Muscle of back (tissue), 11 donors: ENCODE measurements around the gene FAM118A. TPM values are rescaled to one million over a fixed set of nuclear protein-coding genes. Genes with fewer than 3 reads are reported as not detected.
"Not testable (repeated sequence)": the region's sequence is repeated elsewhere in the genome, so short reads cannot be mapped to it uniquely, and the experiment has no call there.

Source experiments
- DNase-seq, 3 donors: peaks; one replicate each; pipeline versions ENCODE4 v3.0.0 to v3.0.0-alpha.2; 2013
- polyA plus RNA-seq, 10 donors: library from polyadenylated mRNA; unstranded; fragments of 120-200 nt; gene quantifications; one replicate each; pipeline ENCODE4 v1.2.1, GENCODE V29; 2013; ENCODE audit not compliant: insufficient read length in 10 of 10

FAM118A gene
- polyA plus RNA-seq, 10 donors: 9.2 to 80.0 (median 18.7) TPM

DNA sequence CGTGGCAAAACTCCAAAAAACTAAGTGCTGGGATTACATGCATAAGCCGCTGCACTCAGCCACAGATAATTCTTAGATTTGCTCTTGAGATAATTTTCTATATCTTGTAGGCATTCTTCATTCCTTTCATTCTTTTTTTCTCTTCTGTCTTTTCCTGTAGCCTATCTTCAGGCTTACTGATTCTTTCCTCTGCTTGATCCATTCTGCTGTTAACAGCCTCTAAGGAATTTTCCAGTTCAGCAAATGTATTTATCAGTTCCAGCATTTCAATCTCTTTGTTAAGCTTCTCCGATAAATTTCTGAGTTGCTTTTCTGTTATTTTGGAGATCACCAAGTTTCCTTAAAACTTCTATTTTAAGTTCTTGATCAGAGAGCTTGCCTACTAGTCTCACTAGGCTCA lies 57.0 kb downstream of the FAM118A start:
- no peak for DNase-seq

DNA sequence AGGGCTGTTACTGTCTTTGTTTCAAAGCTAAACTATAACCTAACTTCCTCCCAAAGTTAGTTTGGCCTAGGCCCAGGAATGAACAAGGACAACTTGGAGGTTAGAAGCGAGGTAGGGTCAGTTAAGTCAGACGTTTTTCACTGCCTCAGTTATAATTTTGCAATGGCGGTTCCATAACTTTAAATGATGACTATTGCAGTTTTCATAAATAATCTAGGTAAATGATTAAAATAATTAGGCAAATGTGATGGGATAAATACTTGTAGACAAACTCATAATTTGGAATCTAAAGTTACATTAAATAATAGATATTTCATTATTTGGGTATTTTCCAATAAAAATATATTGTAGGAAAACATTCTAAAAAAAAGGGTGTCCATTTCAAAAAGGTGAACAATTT lies 63.9 kb downstream of the FAM118A start:
- not testable (repeated sequence) for DNase-seq

DNA sequence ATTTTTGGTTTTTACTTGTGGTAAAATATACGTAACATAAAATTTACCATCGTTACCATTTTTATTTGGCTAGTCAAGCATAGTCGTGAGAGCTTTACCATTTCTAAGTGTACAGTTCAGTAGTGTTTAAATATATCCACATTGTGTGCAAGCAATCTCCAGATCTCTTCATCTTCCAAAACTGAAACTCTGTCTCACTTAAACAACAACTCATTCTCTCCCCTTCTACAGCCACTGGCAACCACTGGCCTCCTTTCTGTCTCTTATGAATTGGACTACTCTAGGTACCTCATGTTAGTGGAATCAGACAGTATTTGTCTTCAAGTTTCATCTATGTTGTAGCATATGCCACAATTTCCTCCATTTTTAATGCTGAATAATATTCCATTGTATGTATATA lies 66.3 kb downstream of the FAM118A start:
- DNase-seq: no peak

DNA sequence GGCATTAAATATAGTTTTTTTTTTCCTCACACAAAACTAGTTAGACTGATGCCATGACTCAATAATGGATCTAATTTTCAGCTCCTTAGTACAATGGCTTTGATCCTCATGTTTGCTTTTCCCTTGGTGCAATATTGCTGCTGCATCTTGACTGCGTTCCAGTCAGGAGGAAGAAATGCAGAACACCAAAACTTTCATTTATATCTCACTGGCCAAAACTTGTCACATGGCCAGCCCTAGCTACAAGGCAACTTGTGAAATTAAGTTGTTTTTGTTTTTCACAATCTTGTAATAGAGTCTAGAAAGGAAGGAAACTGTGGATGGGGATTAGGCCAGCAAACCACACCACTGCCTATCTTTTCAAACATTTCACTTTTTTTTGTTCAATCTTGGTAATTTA lies 67.0 kb downstream of the FAM118A start:
- no peak for DNase-seq

DNA sequence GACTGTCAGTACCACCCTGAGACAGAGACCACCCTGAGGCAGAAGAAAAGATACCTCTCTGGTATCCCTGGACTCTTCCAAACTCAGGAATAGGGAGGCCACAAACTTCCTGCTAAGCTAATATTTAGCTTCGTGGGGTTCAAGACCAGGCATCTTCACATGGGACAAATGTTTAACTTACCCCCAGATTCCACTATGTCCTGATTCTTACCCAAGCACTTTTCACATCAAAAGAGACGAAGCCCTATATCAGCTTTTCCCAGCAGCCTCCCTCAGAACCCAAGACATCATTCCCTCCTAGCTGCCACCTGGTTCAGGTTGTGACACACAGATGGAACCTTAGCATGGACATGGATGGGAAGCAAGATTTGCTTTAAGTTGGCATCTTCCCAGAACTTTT lies 71.6 kb downstream of the FAM118A start:
- DNase-seq: no peak

DNA sequence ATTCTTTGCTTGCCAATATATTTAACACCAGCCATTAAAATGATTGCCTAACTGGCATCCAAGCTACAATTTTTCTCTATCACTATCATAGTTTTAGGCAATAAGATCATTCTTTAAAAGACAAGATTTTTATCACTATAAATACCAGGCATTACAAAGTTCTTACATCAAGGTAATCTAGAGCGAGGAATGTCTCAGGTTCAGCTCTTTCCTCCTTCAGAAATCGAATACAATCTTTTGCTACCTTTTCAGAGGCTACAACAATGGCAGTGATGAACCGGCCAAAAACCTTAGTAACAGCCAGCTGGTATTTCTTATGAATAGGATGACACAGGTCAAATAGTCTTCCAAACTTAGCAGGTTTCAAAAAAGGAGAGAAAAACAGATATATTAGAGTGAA lies 79.8 kb downstream of the FAM118A start:
- DNase-seq: no peak

Other genes with a start within 250 kb of the FAM118A start
- gene NUP50, start 146.0 kb upstream of the FAM118A start, polyA plus RNA-seq: 10 to 100 TPM; 16.0 to 29.6 (median 22.6) TPM
- gene KIAA0930, start 69.0 kb upstream of the FAM118A start, polyA plus RNA-seq: 10 to 100 TPM; 11.2 to 25.0 (median 15.3) TPM
- gene UPK3A, start 25.0 kb upstream of the FAM118A start, polyA plus RNA-seq: under 1 TPM in 1 of 10 donors, not detected in 9; 0.11 TPM
- gene SMC1B, start 103.7 kb downstream of the FAM118A start, polyA plus RNA-seq: 1 to 10 TPM in 1 of 10 donors, under 1 TPM in 9; 0.05 to 1.1 (median 0.09) TPM
- gene RIBC2, start 103.8 kb downstream of the FAM118A start, polyA plus RNA-seq: 1 to 10 TPM; 1.3 to 4.8 (median 2.0) TPM
- 100 to 1,000 TPM; 110 to 365 (median 157) TPM for gene FBLN1, start 192.9 kb downstream of the FAM118A start, polyA plus RNA-seq